Astrocyte (in vitro differentiated cells and primary cell): ENCODE data around the gene EPB41L1.

ENCODE experiments used
- EZH2 ChIP-seq: IDR thresholded peaks from 2 replicates; pipeline ENCODE4 v1.6.1; 2012; ENCODE audit warnings: mild to moderate bottlenecking, low read length, inconsistent platforms; ENCODE audit not compliant: insufficient read depth
- TF ChIP-seq, protein P1 (sequence below): IDR thresholded peaks from 2 replicates; pipeline ENCODE4 v1.5.1; 2011; ENCODE audit warnings: low read depth, mild to moderate bottlenecking, inconsistent platforms, low read length, moderate library complexity; ENCODE audit not compliant: insufficient read depth

- TF ChIP-seq, protein P1, sequence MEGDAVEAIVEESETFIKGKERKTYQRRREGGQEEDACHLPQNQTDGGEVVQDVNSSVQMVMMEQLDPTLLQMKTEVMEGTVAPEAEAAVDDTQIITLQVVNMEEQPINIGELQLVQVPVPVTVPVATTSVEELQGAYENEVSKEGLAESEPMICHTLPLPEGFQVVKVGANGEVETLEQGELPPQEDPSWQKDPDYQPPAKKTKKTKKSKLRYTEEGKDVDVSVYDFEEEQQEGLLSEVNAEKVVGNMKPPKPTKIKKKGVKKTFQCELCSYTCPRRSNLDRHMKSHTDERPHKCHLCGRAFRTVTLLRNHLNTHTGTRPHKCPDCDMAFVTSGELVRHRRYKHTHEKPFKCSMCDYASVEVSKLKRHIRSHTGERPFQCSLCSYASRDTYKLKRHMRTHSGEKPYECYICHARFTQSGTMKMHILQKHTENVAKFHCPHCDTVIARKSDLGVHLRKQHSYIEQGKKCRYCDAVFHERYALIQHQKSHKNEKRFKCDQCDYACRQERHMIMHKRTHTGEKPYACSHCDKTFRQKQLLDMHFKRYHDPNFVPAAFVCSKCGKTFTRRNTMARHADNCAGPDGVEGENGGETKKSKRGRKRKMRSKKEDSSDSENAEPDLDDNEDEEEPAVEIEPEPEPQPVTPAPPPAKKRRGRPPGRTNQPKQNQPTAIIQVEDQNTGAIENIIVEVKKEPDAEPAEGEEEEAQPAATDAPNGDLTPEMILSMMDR = no peak
- no peak for TF ChIP-seq EZH2
Observed at GRCh38 chr20:36104856-36105255, 49.7 kb upstream of the EPB41L1 start.
